ENCODE results near the gene COX10.
"Not testable (repeated sequence)": the region's sequence is repeated elsewhere in the genome, so short reads cannot be mapped to it uniquely, and the experiment has no call there.

COX10 gene

DNA sequence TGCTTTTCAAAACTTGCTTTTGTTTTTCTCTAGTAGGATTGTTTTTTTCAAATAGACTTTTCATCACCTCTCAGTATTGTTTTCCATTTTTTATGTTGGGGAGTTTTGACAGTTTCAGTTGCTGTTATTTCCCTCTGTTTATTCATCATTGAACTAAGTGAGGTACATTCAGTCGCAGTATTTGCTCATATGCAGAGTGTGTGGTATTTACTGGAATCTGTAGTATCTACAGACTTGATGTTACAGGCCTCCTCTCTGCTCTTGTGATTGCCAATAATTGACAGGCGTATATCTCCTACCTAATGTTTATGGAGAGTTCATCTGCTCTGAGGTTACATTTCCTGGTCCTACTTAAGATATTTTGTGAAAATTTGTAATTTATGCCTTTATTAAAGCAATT, 49.6 kb downstream of the COX10 start:
- FAIRE-seq, result no peak

DNA sequence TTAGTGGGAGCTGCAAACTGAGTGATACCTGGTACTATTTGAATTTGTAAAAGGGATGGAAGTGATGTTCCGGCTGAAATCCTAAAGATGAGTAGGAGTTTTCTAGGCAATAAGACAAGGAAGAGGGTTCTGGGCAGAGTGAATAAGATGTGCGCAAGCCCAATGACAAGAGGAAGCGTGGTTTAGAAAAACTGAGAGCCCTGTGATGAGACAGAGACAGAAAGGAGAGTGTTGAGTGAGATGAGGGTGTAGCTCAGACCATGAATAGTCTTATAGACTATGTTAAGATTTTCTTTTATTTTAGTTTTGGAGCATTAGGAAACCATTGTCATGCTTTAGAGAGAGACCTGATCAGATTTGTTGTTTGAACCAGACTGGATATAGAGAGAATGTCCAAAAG, 50.2 kb downstream of the COX10 start:
- DNase-seq (ENCODE audit: insufficient read length, low spot score) (no peak), FAIRE-seq (no peak)

More for the DNA sequence above, 49.6 kb downstream of the COX10 start:
- no peak for DNase-seq (ENCODE audit: insufficient read length, low spot score)

- no peak for FAIRE-seq
- no peak for DNase-seq (ENCODE audit: insufficient read length, low spot score)
Observed at GRCh38 chr17:14121952-14122351, 52.6 kb downstream of the COX10 start.

DNA sequence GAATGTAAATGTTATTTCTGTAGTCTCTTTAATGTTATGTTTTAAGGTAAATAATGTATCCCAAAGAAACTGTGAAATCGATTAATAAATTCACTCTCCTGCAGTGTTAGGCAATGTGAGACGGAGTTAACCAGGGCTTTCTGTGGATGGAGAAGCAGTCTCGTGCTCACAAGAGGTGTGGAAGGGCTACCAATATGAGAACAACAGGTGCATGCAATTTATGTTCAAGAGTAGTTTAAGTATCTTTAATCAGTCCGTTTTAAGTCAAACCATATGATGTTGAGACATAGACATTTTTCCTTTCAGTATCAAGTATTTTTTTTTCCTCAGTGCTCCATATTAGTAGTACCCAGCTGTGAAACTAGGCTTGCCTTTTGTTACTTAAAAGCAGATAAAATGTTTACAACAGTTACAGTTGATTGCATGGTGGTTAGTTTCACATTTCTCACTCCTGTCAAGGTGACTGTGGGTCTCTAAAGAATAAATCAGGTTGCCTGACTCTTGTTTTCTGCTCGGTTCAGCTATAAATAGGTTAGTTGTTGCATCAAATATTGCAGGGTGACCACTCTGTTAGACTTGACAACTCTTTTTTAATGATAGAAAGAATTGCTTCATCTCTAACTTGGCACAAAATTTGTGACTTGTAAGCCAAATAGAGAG, 54.4 kb downstream of the COX10 start:
- DNase-seq (ENCODE audit: insufficient read length, low spot score), result no peak
- no peak for FAIRE-seq

DNA sequence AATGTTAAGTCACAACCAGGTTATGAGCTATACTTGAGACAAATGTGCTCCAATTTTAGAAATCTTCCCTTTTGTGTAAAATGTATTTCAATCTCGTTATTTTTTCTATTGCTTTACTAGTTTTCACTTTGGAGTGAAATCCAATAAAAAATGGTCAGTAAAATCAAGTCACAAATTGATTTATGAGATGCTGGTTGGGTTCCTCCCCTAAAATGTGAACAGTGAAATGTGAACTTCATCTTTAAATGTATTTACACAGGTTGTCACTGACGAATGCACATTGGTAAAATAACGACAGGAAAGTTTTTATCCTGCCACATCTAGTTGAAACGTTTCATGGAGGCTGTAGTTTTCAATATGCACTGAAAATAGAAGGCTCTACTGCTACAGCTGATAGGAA, 55.5 kb downstream of the COX10 start:
- no peak for FAIRE-seq

GRCh38 chr17:14125518-14126137, 56.3 kb downstream of the COX10 start:
- no peak for FAIRE-seq
- DNase-seq (ENCODE audit: insufficient read length, low spot score), result no peak

More for the DNA sequence above, 55.5 kb downstream of the COX10 start:
- no peak for DNase-seq (ENCODE audit: insufficient read length, low spot score)

GRCh38 chr17:14133104-14133503, 63.8 kb downstream of the COX10 start:
- DNase-seq (ENCODE audit: insufficient read length, low spot score), result no peak
- no peak for FAIRE-seq

DNA sequence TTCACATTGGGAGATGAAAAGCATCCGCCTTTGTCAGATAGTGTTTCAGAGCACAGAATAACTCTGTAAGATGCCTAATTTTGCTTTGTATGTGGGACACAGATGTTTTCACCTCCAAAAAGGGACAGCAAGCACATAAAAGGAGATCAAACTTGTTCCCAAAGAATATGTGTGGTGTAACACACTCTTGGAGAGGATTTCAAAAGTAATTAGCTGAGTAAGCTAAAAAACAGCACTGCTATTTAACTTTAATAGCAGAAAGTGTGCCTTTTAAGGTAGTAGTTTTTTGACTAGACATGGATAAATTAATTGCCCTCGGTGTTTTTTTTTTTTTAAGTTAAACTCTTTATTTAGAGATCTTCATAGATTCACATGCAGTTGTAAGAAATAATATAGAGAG, 65.2 kb downstream of the COX10 start:
- no peak for DNase-seq (ENCODE audit: insufficient read length, low spot score)
- FAIRE-seq, result no peak

DNA sequence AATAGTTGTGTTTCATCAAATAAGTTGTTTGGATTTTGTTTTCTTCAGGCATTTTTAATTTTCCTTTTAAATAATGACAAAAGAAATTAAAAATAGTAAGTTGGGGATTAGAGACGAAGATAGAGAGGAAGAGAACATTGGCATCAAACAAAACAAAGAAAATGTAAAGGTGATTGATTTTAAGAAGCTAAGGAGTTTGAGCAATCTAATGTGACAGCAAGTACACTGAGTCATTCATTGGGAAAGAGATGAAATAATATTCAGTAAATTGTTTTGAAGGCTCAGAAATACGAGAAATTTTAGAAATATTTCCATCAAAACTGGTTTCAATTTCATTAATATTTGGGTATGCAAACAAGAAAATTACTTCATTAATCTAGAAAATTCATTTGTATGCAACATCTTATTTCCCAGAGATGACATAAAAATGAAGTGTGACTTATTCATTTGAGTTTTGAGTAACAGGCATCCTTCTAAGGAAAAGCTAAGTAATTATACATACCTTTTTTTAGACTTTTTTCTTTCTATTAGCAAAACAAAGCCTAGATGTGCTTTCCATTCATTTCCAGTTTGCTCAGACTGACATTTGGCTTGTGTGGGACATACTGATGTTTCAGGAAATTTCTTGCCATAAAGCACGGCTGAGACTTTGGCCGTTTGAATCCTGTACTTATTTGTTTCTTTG, 66.7 kb downstream of the COX10 start:
- DNase-seq (ENCODE audit: insufficient read length, low spot score), result no peak
- no peak for FAIRE-seq

GRCh38 chr17:14138649-14139048, 69.3 kb downstream of the COX10 start:
- FAIRE-seq (no peak), DNase-seq (ENCODE audit: insufficient read length, low spot score) (no peak)

- FAIRE-seq (no peak), DNase-seq (ENCODE audit: insufficient read length, low spot score) (no peak)
Observed at GRCh38 chr17:14143688-14144087, 74.4 kb downstream of the COX10 start.

- DNase-seq (ENCODE audit: insufficient read length, low spot score) (no peak), FAIRE-seq (no peak)
Observed at GRCh38 chr17:14144508-14144907, 75.2 kb downstream of the COX10 start.

DNA sequence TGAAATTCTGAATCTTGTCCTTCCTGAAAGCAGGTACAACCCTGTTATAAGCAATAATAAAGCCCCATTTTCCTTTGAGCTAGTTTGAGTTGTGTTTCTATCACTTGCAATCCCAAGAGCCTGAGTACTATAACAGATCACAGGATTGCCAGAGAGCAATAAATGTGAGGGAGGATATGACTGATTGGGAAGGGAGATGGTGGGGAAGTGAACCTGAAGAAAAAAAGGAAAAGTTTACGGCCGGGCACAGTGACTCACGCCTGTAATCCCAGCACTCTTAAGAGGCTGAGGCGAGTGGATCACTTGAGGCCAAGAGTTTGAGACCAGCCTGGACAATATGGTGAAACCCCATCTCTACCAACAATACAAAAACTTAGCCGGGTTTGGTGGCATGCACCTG, 80.4 kb downstream of the COX10 start:
- no peak for DNase-seq (ENCODE audit: insufficient read length, low spot score)
- FAIRE-seq, result no peak

DNA sequence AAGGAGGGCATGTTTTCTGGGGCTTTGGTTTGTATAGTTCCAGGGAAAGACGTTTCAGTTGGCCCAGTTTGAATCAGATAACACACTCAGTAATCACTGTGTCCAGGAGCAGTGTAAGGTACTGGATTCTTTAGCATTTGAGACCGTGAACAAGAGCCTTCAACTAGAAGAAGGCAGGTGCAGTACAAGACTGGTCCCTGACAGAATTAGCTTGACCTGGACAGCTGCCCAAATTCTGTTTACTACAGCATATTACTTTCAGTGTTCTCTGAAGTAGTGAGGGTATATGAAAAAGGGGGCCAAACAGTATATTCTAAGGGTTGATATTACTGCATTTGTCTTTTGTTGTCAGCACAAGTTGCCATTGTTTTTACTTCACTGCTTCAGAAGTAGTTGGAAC, 81.3 kb downstream of the COX10 start:
- DNase-seq (ENCODE audit: insufficient read length, low spot score) (no peak), FAIRE-seq (no peak)

DNA sequence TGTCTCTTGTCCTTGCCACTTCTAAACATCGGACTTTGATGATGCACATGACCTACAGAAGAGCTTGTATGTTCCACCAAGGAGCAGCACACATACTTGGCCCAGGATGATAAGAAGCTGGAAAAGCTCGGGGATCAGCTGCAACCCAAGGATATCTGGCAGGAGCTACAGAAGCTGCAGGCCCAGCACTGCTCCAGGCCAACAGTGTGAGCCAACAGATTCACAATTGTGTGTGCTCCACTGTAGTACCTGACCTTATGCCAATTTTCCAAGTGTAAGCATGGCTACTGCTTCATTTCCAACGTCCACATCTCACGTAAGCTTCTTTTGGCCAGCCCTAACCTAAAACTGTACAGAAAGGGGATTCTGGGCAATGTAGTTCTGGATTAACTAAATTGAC, 83.4 kb downstream of the COX10 start:
- DNase-seq (ENCODE audit: insufficient read length, low spot score) (no peak), FAIRE-seq (no peak)

- FAIRE-seq (no peak), DNase-seq (ENCODE audit: insufficient read length, low spot score) (no peak)
Observed at GRCh38 chr17:14153374-14153773, 84.1 kb downstream of the COX10 start.

DNA sequence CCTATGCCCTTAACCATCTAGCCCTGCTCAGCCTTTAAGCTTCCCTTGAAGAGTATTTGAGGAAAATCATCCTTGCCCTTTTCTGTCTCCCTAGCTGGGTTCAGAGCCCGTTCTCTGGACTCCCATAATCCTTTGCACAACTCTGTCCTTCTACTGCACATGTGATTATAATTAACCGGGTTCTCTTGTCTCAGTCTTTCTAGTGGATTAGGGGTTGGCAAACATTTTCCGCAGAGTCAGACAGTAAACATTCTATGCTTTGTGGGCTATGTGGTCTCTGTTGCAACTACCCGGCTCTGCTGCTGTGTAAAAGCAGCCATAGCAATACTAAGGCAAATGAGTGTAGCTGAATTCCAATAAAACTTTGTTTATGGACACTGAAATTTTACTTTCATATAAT, 87.4 kb downstream of the COX10 start:
- no peak for DNase-seq (ENCODE audit: insufficient read length, low spot score)

GRCh38 chr17:14157822-14158221, 88.5 kb downstream of the COX10 start:
- DNase-seq (ENCODE audit: insufficient read length, low spot score) (no peak), FAIRE-seq (no peak)

More for the DNA sequence above, 87.4 kb downstream of the COX10 start:
- FAIRE-seq, result no peak

- DNase-seq (ENCODE audit: insufficient read length, low spot score), result no peak
- FAIRE-seq, result no peak
Observed at GRCh38 chr17:14158707-14159106, 89.4 kb downstream of the COX10 start.

DNA sequence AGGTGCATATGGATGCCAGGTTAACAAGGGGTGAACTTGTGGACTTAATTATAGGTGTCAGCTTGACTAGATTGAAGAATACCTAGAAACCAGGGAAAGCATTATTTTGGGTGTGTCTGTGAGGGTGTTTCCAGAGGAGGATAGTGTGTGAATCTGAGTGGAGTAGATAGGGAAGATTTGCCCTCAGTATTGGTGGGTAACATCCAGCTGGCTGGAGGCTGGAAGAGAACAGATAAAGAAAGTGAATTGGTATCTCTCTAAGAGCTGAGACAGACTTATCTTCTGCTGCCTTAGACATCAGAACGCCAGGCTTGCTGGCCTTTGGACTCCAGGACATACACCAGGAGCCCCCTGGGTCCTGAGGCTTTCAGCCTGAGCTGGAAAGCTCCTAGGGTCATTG, 92.1 kb downstream of the COX10 start:
- DNase-seq (ENCODE audit: insufficient read length, low spot score) (no peak), FAIRE-seq (no peak)

- FAIRE-seq (no peak), DNase-seq (ENCODE audit: insufficient read length, low spot score) (no peak)
Observed at GRCh38 chr17:14165616-14166015, 96.3 kb downstream of the COX10 start.

DNA sequence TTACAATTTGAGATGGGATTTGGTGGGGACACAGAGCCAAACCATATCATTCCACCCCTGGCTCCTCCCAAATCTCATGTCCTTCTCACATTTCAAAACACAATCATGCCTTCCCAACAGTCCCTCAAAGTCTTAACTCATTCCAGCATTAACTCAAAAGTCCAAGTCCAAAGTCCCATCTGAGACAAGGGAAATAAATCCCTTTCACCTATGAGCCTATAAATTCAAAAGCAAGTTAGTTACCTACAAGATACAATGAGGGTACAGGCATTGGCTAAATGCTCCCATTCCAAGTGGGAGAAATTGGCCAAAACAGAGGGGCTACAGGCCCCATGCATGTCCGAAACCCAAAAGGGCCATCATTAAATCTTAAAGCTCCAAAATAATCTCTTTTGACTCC, 98.5 kb downstream of the COX10 start:
- not testable (repeated sequence) for DNase-seq (ENCODE audit: insufficient read length, low spot score); FAIRE-seq

Measured in HTR-8/SVneo (cell line).